ENCODE data around the gene PLEKHH2. TPM values are rescaled to one million over a fixed set of nuclear protein-coding genes. Genes with fewer than 3 reads are reported as not detected.

The PLEKHH2 gene
- total and polyA plus RNA-seq, 2 of the 13 experiments (the other 11 are each of a cell fraction or from before 2014, with no cell fraction given): 1.1 to 3.0 TPM

- TF ChIP-seq TFDP2 (CRISPR knock-in tag; IDR thresholded peaks at IDR 0.05) (no peak), SP4 (CRISPR knock-in tag; IDR thresholded peaks at IDR 0.05) (no peak), RBM22 (optimal IDR thresholded peaks at IDR 0.05; ENCODE audit: low read length) (no peak), GZF1 (CRISPR knock-in tag; IDR thresholded peaks at IDR 0.05) (no peak)
These were observed 14.1 kb upstream of the PLEKHH2 start (continued) for GRCh38 chr2:43622931-43623451.

- Histone ChIP-seq H3K79me2 (ENCODE audit: insufficient read depth, low read length) (no peaks in the 10 kb centered on the region), H3K9ac (ENCODE audit: insufficient read depth, low read depth, low read length) (no peak overlapping the region), H3K4me2 (ENCODE audit: low read depth, low read length) (no peak overlapping the region), H2AFZ (ENCODE audit: low read length) (no peak overlapping the region), H3K4me1 (ENCODE audit: insufficient read depth, low read length) (peaks cover 70% of the 10 kb centered on the region), H3K27me3 (ENCODE audit: control insufficient read depth in 1 of 2, insufficient read depth in 2 of 2, low read length in 2 of 2) (peaks cover 0 to 27% of the 10 kb centered on the region in 2 experiments; a peak in 3 of 5 replicates), H3K4me3 (replicated peaks in 1 of 3; ENCODE audit: insufficient read depth in 1 of 3, low read depth in 2 of 3, low read length in 3 of 3) (no peak overlapping the region), H4K20me1 (ENCODE audit: insufficient read depth, low read length) (no peaks in the 10 kb centered on the region), H3K36me3 (replicated peaks in 1 of 2; ENCODE audit: control insufficient read depth in 1 of 2, insufficient read depth in 2 of 2, low read length in 2 of 2) (no peaks in the 10 kb centered on the region), H3K9me3 (ENCODE audit: low read length) (no peaks in the 10 kb centered on the region), H3K27ac (ENCODE audit: extremely low read length, insufficient read depth, low read length) (no peak overlapping the region)
- CTCF ChIA-PET (ENCODE audit: low intra/inter-chr PET ratio, low total read pairs): no interaction called here
- no peak for DNase-seq (ENCODE audit: low spot score)
- intact Hi-C loops (cut with micrococcal nuclease; ENCODE audit: unreplicated experiment): loop anchor here (2.0 to 10.0 kb wide), 2 partner anchors 27 to 143 kb away; partner anchors contain the start of gene DYNC2LI1
- no peak for ATAC-seq
- 38% methylated on average over 11 of the region's 11 CpGs for WGBS (ENCODE audit: low lambda C conversion rate)
- in situ Hi-C loops (cut with HindIII; ENCODE audit: extremely low pct_ligation_motif_present, low pct_unique_long_range_greater_than_20kb): no loop called here
- no TSS peak for BruUV-seq (replicated peaks)
- FAIRE-seq: no peak
- POLR2A ChIA-PET: no interaction called here
- no peak for TF ChIP-seq ZNF496 (CRISPR knock-in tag; IDR thresholded peaks at IDR 0.05; ENCODE audit: insufficient replicate concordance)
- TF ChIP-seq ZNF432 (CRISPR knock-in tag; IDR thresholded peaks at IDR 0.05; ENCODE audit: borderline replicate concordance): no peak
- TF ChIP-seq NFYB (CRISPR knock-in tag; IDR thresholded peaks at IDR 0.05): no peak
- TF ChIP-seq ZNF256 (CRISPR knock-in tag; conservative IDR thresholded peaks at IDR 0.05): no peak
- no peak for TF ChIP-seq XRCC5 (optimal IDR thresholded peaks at IDR 0.05; ENCODE audit: low read length)
- no peak for TF ChIP-seq ZNF724P (CRISPR knock-in tag; IDR thresholded peaks at IDR 0.05; ENCODE audit: borderline replicate concordance)
- no peak for TF ChIP-seq HNRNPL (IDR thresholded peaks at IDR 0.05; ENCODE audit: low read depth, low read length)
- TF ChIP-seq ZNF839 (CRISPR knock-in tag; IDR thresholded peaks at IDR 0.05; ENCODE audit: borderline replicate concordance): no peak
- TF ChIP-seq TRAFD1 (CRISPR knock-in tag; IDR thresholded peaks at IDR 0.05; ENCODE audit: borderline replicate concordance): no peak
- no peak for TF ChIP-seq ZFP1 (CRISPR knock-in tag; IDR thresholded peaks at IDR 0.05)
These were observed 5.3 kb upstream of the PLEKHH2 start for GRCh38 chr2:43631618-43632317.
